HG03196 (cell line): Measurements from ENCODE around the gene MAP1B.

Experiments
- ATAC-seq: cut with Tn5 transposase; IDR thresholded peaks from one replicate; pipeline ENCODE4 v1.9.1; 2021; ENCODE audit not compliant: unreplicated experiment

MAP1B gene

GRCh38 chr5:72244862-72245371 lies 137.6 kb downstream of the MAP1B start:
- peak; percentile 85 for ATAC-seq

DNA sequence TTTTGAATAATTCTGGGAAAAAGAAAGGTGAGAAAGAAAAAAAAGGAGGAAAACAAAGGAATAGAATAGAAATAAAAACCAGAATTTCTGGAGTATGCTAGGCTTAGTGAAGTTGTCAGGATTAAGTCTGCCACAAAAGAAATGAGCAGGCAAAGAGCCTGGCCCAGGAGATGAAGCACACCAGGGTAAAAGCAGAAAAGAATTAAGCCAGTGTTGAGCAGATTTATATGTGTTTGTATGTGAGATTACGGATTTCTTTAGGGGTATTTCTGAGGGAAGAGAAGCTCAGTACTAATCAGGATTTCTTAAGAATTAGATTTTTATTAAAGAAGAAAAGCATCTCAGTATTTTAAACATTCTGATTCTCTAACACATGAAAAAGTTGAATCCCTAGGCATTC lies 138.3 kb downstream of the MAP1B start:
- no peak for ATAC-seq

- ATAC-seq = no peak
Observed at GRCh38 chr5:72245951-72246532, 138.8 kb downstream of the MAP1B start.

DNA sequence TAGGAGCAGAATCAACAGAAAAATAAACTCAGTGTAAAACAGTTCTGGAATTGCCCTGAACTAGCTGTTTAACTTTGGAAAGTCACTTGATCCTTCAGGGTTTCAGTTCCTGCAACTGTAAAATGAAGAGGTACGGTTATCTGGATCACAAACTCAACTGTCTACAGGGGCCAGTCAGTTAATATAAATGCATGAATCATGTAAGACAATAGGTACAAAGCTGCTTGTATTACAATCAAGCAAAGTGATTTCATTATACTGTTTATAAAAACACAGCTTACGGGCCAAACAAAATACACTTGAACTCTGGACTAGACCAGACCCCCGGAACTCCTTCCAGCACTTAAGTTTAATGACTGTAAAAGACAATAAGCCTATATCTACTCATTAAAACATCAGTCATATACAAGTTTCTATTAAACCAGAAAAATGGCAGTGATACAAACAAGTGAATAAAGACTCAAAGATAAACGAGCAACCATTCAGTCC lies 139.7 kb downstream of the MAP1B start:
- no peak for ATAC-seq

DNA sequence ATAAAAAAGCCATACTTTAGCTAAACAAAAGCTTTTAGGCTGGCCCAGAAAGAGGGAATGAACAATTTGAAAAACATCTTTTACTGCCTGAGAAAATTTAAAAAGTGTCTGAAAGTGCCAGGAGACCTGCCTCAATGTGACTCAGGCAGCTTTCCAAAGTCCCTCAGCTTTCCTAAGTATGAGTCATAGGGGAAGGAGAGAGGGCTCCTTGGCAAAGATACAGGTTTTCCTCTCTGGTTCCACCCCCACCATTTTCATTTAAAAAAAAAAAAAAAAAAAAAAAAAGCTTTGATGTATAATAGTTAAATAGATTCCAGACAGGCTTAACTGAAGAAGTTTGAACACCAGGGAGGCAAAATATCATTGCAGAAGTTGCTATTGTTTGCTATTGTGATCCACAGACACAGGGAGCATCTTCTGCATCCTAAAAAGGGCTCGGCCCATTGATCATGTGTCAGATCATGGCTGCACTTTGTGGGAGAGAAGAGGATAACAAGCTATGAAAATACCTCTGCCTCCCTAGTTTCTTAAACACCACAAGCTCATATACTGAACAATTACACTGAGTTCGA lies 141.2 kb downstream of the MAP1B start:
- ATAC-seq = no peak

- no peak for ATAC-seq
Observed at GRCh38 chr5:72251386-72251785, 144.1 kb downstream of the MAP1B start.

DNA sequence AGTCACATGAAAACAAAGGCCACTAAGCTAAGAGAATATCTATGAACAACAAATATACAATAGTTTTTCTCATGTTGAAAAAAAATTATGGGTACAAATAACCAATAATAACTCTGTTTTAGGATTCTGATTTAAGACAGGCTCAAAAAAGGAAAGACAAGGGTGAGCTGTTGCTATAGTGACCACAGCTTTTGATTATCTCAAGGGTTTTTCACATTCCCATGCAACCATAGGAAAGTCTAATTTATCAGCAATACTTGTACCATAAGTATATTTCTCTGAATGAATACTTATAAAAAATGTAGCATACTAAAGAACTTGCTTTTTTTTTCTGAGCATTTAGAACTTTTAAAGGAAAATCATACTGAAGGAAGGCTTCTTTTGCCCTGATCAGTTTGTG lies 144.7 kb downstream of the MAP1B start:
- no peak for ATAC-seq

DNA sequence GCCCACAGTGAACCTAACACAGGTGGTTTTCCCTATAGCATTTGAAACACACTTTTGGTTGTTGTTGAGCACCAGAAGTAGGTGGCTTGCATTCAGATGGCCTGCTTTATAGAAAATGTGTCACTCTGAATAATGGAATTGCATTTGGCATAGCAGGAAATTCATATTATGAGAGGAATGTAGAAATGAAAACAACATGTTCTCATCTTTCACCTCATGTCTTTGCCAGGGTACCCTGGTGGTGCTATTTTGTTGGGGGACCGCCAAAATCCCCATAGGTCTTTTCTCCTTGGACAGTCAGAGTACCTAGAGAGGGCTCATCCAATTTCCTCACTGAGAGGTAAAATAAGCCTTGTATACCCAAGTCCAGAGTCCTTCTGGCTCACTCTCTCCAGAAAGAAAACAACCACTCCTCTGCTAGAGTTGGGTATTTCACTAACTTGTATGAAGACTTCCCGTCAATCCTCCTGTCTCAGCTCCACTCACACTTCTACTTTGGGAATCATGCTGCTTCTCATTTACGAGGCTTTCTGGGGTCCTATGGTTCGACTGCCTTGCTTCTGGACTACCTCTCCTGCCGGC lies 145.4 kb downstream of the MAP1B start:
- no peak for ATAC-seq

- ATAC-seq = no peak
Observed at GRCh38 chr5:72255237-72255636, 148.0 kb downstream of the MAP1B start.

DNA sequence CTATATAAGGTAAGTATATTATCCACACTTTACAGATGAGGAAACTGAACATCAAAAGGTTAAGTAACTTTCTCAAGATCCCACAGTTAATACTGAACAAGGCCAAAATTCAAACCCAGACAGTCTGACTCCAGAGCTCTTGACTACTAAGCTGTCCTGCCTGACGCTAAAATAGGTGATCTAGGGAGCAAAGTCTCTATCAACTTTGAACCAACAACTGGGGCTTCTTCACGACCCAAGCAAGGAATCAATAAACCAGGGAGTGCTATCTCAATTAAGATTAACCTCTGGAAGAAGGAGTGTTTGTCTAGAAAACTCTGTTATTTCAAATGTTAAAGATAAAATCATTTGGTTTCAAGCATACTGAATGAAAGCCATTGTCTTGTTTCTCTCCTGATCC lies 148.4 kb downstream of the MAP1B start:
- ATAC-seq = no peak

GRCh38 chr5:72256536-72256935 lies 149.3 kb downstream of the MAP1B start:
- no peak for ATAC-seq
